Subcutaneous adipose tissue (tissue), 4 donors: ENCODE measurements around the gene L1CAM. TPM values are rescaled to one million over a fixed set of nuclear protein-coding genes. Genes with fewer than 3 reads are reported as not detected.

Source experiments
- total RNA-seq, 4 donors: library from RNA; depleted of rRNA; stranded (reverse); fragments of >200 nt; gene quantifications; one replicate each; pipeline ENCODE4 v1.1.0, GENCODE V29; 2016
- TF ChIP-seq, protein P1 (sequence below): fragments of 450-650 bp; IDR thresholded peaks from one replicate; pipeline ENCODE4 v1.5.1; 2016; ENCODE audit warnings: low read depth, mild to moderate bottlenecking, control low read depth, antibody characterized with exemption, moderate library complexity

L1CAM gene
- total RNA-seq, 4 donors from 2014 or later = 0.68 to 1.5 (median 0.95) TPM

- TF ChIP-seq, protein P1, sequence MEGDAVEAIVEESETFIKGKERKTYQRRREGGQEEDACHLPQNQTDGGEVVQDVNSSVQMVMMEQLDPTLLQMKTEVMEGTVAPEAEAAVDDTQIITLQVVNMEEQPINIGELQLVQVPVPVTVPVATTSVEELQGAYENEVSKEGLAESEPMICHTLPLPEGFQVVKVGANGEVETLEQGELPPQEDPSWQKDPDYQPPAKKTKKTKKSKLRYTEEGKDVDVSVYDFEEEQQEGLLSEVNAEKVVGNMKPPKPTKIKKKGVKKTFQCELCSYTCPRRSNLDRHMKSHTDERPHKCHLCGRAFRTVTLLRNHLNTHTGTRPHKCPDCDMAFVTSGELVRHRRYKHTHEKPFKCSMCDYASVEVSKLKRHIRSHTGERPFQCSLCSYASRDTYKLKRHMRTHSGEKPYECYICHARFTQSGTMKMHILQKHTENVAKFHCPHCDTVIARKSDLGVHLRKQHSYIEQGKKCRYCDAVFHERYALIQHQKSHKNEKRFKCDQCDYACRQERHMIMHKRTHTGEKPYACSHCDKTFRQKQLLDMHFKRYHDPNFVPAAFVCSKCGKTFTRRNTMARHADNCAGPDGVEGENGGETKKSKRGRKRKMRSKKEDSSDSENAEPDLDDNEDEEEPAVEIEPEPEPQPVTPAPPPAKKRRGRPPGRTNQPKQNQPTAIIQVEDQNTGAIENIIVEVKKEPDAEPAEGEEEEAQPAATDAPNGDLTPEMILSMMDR = no peak
These were observed 65.4 kb downstream of the L1CAM start for GRCh38 chrX:153820601-153821000.

- TF ChIP-seq, protein P1 = no peak
These were observed 66.5 kb downstream of the L1CAM start for GRCh38 chrX:153819384-153820040.

- TF ChIP-seq, protein P1 = no peak
These were observed 67.2 kb downstream of the L1CAM start for GRCh38 chrX:153818571-153819383.

DNA sequence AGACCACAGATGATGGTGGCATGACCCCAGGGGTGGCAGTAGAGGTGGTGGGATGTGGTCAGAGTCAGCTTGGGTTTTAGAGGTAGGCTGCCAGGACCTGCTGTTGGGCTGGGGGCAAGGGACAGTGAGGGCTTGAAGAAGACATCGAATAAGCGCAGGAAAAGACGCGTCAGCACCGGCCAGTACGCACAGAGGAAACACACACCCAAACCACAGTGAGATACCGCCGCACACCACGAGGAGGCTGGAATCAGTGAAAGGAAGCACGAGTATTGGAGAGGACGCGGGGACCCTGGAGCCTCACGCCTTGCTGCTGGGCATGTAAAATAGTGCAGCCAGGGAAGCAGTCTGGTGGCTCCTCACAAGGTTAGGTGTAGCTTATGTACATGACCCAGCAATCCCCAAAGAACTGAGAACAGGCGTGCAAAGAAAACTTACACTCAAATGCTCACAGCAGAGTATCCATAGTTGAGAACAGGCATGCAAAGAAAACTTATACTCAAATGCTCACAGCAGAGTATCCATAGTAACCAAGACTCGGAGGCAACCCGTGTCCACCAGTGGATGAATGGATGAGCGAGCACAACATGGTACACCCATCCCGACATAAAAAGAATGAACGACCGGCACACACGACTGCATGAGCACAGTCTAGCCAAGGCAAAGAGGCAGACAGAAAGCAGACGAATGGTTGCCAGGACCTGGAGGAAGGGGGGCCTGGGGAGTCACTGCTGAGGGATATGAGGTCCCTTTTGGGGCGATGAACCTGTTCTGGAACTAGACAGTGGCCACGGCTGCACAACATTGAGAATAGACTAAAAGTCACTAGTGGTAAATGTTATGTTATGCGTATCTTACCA lies 68.9 kb downstream of the L1CAM start:
- TF ChIP-seq, protein P1 = no peak

- TF ChIP-seq, protein P1 = no peak
These were observed 71.2 kb downstream of the L1CAM start for GRCh38 chrX:153814591-153815315.

GRCh38 chrX:153813161-153813560 lies 72.8 kb downstream of the L1CAM start:
- TF ChIP-seq, protein P1 = no peak
